Measurements from ENCODE around the gene RNF128.

GRCh38 chrX:106728337-106728736 is 1.8 kb downstream of the RNF128 start:
- TF ChIP-seq CTCF (IDR thresholded peaks at IDR 0.05; ENCODE audit: low read length) = no peak
- no peak for TF ChIP-seq EZH2 (optimal IDR thresholded peaks at IDR 0.05; ENCODE audit: low read depth, low read length)

All from MM.1S (cell line).